MM.1S (cell line): Measurements from ENCODE around the gene TTC28.

ENCODE experiments used
- EZH2 ChIP-seq: fragments of 300-600 bp; sonication (generic); optimal IDR thresholded peaks from 2 replicates; pipeline ENCODE3; 2017; ENCODE audit warnings: low read depth, mild to moderate bottlenecking, antibody characterized with exemption, low read length, mixed read lengths
- EZH2phosphoT487 ChIP-seq: fragments of 300-600 bp; sonication (generic); IDR thresholded peaks from 2 replicates; pipeline ENCODE4 v1.6.1; 2018; ENCODE audit warnings: antibody characterized with exemption, low read length
- TF ChIP-seq, protein P1 (sequence below): fragments of 300-600 bp; sonication (generic); IDR thresholded peaks from 2 replicates; pipeline ENCODE4 v1.5.1; 2016; ENCODE audit warnings: antibody characterized with exemption, low read length, mixed read lengths

GRCh38 chr22:27990451-27990840 is 689.2 kb downstream of the TTC28 start:
- TF ChIP-seq, protein P1, sequence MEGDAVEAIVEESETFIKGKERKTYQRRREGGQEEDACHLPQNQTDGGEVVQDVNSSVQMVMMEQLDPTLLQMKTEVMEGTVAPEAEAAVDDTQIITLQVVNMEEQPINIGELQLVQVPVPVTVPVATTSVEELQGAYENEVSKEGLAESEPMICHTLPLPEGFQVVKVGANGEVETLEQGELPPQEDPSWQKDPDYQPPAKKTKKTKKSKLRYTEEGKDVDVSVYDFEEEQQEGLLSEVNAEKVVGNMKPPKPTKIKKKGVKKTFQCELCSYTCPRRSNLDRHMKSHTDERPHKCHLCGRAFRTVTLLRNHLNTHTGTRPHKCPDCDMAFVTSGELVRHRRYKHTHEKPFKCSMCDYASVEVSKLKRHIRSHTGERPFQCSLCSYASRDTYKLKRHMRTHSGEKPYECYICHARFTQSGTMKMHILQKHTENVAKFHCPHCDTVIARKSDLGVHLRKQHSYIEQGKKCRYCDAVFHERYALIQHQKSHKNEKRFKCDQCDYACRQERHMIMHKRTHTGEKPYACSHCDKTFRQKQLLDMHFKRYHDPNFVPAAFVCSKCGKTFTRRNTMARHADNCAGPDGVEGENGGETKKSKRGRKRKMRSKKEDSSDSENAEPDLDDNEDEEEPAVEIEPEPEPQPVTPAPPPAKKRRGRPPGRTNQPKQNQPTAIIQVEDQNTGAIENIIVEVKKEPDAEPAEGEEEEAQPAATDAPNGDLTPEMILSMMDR = no peak
- TF ChIP-seq EZH2 (no peak), EZH2phosphoT487 (no peak)
